ENCODE results near the gene SLC25A42.

DNA sequence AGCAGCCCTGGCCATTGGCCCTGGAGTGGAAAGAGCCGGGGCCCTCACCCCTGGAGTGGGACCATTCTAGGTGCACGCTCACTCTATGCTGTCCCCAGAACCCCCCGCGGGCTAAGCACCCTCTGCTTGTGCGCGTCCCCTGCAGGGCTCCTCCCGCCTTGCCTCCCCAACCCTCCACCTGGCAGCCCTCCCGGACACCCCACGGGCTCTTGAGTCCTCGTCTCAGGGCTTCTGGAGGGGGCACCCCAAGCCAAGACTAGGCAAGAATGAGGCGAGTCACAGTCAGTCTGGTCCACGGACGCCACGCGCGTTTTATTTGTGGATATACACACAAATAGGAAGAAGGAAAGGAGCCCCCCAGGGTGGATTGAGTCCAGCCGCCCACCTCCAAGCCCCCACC lies 81.5 kb downstream of the SLC25A42 start:
- TF ChIP-seq JUN (CRISPR knock-in tag; IDR thresholded peaks at IDR 0.05) (no peak), NR1H2 (CRISPR knock-in tag; IDR thresholded peaks at IDR 0.05) (no peak), CBFB (CRISPR knock-in tag; IDR thresholded peaks at IDR 0.05; ENCODE audit: low read depth) (no peak), ESRRA (CRISPR knock-in tag; IDR thresholded peaks at IDR 0.05; ENCODE audit: borderline replicate concordance) (no peak), ELF4 (CRISPR knock-in tag; IDR thresholded peaks at IDR 0.05; ENCODE audit: low read depth) (no peak), SMAD3 (CRISPR knock-in tag; IDR thresholded peaks at IDR 0.05; ENCODE audit: borderline replicate concordance) (no peak), ZNF317 (CRISPR knock-in tag; IDR thresholded peaks at IDR 0.05; ENCODE audit: borderline replicate concordance, low read depth) (no peak), USF2 (CRISPR knock-in tag; IDR thresholded peaks at IDR 0.05) (no peak)
- TF ChIP-seq, protein P1, sequence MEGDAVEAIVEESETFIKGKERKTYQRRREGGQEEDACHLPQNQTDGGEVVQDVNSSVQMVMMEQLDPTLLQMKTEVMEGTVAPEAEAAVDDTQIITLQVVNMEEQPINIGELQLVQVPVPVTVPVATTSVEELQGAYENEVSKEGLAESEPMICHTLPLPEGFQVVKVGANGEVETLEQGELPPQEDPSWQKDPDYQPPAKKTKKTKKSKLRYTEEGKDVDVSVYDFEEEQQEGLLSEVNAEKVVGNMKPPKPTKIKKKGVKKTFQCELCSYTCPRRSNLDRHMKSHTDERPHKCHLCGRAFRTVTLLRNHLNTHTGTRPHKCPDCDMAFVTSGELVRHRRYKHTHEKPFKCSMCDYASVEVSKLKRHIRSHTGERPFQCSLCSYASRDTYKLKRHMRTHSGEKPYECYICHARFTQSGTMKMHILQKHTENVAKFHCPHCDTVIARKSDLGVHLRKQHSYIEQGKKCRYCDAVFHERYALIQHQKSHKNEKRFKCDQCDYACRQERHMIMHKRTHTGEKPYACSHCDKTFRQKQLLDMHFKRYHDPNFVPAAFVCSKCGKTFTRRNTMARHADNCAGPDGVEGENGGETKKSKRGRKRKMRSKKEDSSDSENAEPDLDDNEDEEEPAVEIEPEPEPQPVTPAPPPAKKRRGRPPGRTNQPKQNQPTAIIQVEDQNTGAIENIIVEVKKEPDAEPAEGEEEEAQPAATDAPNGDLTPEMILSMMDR (IDR thresholded peaks at IDR 0.05), result no peak
